Measurements from ENCODE around the gene PLXNA4. TPM values are rescaled to one million over a fixed set of nuclear protein-coding genes. Genes with fewer than 3 reads are reported as not detected.

PLXNA4 gene
- total and polyA plus RNA-seq, 10 donors = 0.15 to 14.7 (median 8.7) TPM

- Histone ChIP-seq H3K27ac (no peak overlapping the region), H3K4me3 (no peak overlapping the region), H3K27me3 (replicated peaks in 1 of 7) (no peaks in the 10 kb centered on the region), H3K4me1 (peaks cover 0 to 13% (median 0%) of the 10 kb centered on the region in 6 donors), H3K36me3 (no peaks in the 10 kb centered on the region), H3K9me3 (no peaks in the 10 kb centered on the region)
- TF ChIP-seq POLR2A (IDR thresholded peaks at IDR 0.05) (no peak), POLR2AphosphoS5 (IDR thresholded peaks at IDR 0.05) (no peak), CTCF (IDR thresholded peaks at IDR 0.05 in 8 of 11, conservative IDR thresholded peaks at IDR 0.05 in 3 of 11) (no peak)
- intact Hi-C loops (cut with DNase I; ENCODE audit: low total_unique reads) = no loop called here
- WGBS, 5 donors = 79 to 89% (median 83%) methylated on average over 5 of the region's 5 CpGs
- no peak for DNase-seq
Measured at GRCh38 chr7:132286836-132287235, 289.4 kb downstream of the PLXNA4 start.

GRCh38 chr7:132280335-132280734 is 295.9 kb downstream of the PLXNA4 start:
- no peak overlapping the region for H3K4me3 ChIP-seq
- intact Hi-C loops (cut with DNase I; ENCODE audit: low total_unique reads) = no loop called here
- H3K4me1 ChIP-seq = no peaks in the 10 kb centered on the region
- no peaks in the 10 kb centered on the region for H3K36me3 ChIP-seq
- H3K27me3 ChIP-seq (replicated peaks in 1 of 7) = peaks cover 0 to 7% (median 0%) of the 10 kb centered on the region in 7 donors
- H3K9me3 ChIP-seq = no peaks in the 10 kb centered on the region
- DNase-seq = no peak
- no peak for TF ChIP-seq CTCF (IDR thresholded peaks at IDR 0.05 in 8 of 11, conservative IDR thresholded peaks at IDR 0.05 in 3 of 11)
- no peak for TF ChIP-seq POLR2A (IDR thresholded peaks at IDR 0.05)
- no peak for TF ChIP-seq POLR2AphosphoS5 (IDR thresholded peaks at IDR 0.05)
- 62 to 70% (median 64%) methylated on average over 2 of the region's 2 CpGs for WGBS, 5 donors
- no peak overlapping the region for H3K27ac ChIP-seq

GRCh38 chr7:132279718-132280117 is 296.6 kb downstream of the PLXNA4 start:
- DNase-seq = no peak
- intact Hi-C loops (cut with DNase I; ENCODE audit: low total_unique reads) = no loop called here
- Histone ChIP-seq H3K9me3 (no peaks in the 10 kb centered on the region), H3K4me3 (no peak overlapping the region), H3K36me3 (no peaks in the 10 kb centered on the region), H3K4me1 (no peaks in the 10 kb centered on the region), H3K27me3 (replicated peaks in 1 of 7) (peaks cover 0 to 7% (median 0%) of the 10 kb centered on the region in 7 donors), H3K27ac (no peak overlapping the region)
- WGBS, 5 donors = 87 to 93% (median 92%) methylated on average over 4 of the region's 4 CpGs
- TF ChIP-seq POLR2AphosphoS5 (IDR thresholded peaks at IDR 0.05) = no peak

- no peaks in the 10 kb centered on the region for H3K9me3 ChIP-seq
- no peak for TF ChIP-seq CTCF (IDR thresholded peaks at IDR 0.05 in 8 of 11, conservative IDR thresholded peaks at IDR 0.05 in 3 of 11)
- no peak for TF ChIP-seq POLR2A (IDR thresholded peaks at IDR 0.05)
- TF ChIP-seq POLR2AphosphoS5 (IDR thresholded peaks at IDR 0.05) = no peak
- H3K36me3 ChIP-seq = no peaks in the 10 kb centered on the region
- DNase-seq = no peak
- no peak overlapping the region for H3K27ac ChIP-seq
- intact Hi-C loops (cut with DNase I; ENCODE audit: low total_unique reads) = no loop called here
- H3K27me3 ChIP-seq (replicated peaks in 1 of 7) = peaks cover 0 to 7% (median 0%) of the 10 kb centered on the region in 7 donors
- no peaks in the 10 kb centered on the region for H3K4me1 ChIP-seq
- WGBS, 5 donors = 58 to 80% (median 75%) methylated on average over 5 of the region's 5 CpGs
- H3K4me3 ChIP-seq = no peak overlapping the region
Measured at GRCh38 chr7:132276976-132277725, 299.1 kb downstream of the PLXNA4 start.
